Parathyroid adenoma (tissue), 2 donors: ENCODE measurements around the gene TRIM38.

Source experiments
- H2AFZ ChIP-seq: fragments of 300-600 bp; sonication (generic); one replicate; pipeline ENCODE4 v1.7.0; 2017; ENCODE audit warnings: antibody characterized with exemption, mild to moderate bottlenecking
- H3K27ac ChIP-seq: fragments of 300-600 bp; sonication (generic); one replicate; pipeline ENCODE4 v1.7.0; 2017
- H3K27me3 ChIP-seq: fragments of 300-600 bp; sonication (generic); one replicate; pipeline ENCODE4 v1.7.0; 2017; ENCODE audit warnings: low read length; ENCODE audit not compliant: control insufficient read depth, insufficient read depth
- H3K36me3 ChIP-seq: fragments of 300-600 bp; sonication (generic); one replicate; pipeline ENCODE4 v1.7.0; 2017; ENCODE audit warnings: low read length; ENCODE audit not compliant: control insufficient read depth, insufficient read depth
- H3K4me1 ChIP-seq: fragments of 300-600 bp; sonication (generic); one replicate; pipeline ENCODE4 v1.7.0; 2017; ENCODE audit warnings: control low read depth
- H3K4me2 ChIP-seq: fragments of 300-600 bp; sonication (generic); one replicate; pipeline ENCODE4 v1.7.0; 2017; ENCODE audit warnings: low read length
- H3K4me3 ChIP-seq: fragments of 300-600 bp; sonication (generic); one replicate; pipeline ENCODE4 v1.7.0; 2017; ENCODE audit warnings: low read depth, low read length
- H3K79me2 ChIP-seq: fragments of 300-600 bp; sonication (generic); one replicate; pipeline ENCODE4 v1.7.0; 2017; ENCODE audit warnings: control low read depth
- H3K9ac ChIP-seq: fragments of 300-600 bp; sonication (generic); one replicate; pipeline ENCODE4 v1.7.0; 2017; ENCODE audit warnings: mild to moderate bottlenecking
- H3K9me3 ChIP-seq: fragments of 300-600 bp; sonication (generic); one replicate; pipeline ENCODE4 v1.7.0; 2017; ENCODE audit warnings: low read length; ENCODE audit not compliant: control insufficient read depth
- TF ChIP-seq, protein P1 (sequence below): fragments of 300-600 bp; sonication (generic); IDR thresholded peaks from one replicate; pipeline ENCODE4 v1.7.0; 2017; ENCODE audit warnings: antibody characterized with exemption, mild to moderate bottlenecking
- donor health status: primary hyperparathyroidism.

Gene TRIM38

DNA sequence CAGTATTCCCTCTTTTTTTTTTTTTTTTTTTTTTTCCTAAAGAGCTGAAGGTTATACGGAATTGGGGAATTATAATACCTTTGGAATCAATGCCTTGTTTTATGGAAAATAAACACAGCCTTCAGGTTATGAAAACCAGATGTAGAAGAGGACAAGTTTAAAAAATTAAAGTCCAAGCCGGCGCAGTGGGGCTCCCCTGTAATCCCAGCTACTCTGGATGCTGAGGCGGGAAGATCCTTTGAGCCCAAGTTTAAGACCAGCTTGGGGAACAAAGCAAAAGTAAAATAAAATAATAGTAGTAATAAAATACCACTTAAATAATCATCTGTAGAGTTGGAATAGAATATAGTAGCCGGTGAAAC is 57.3 kb downstream of the TRIM38 start:
- peak overlapping the region; percentile 97 for H3K27ac ChIP-seq
- no peaks in the 10 kb centered on the region for H3K9me3 ChIP-seq
- no peaks in the 10 kb centered on the region for H3K79me2 ChIP-seq
- peak overlapping the region; percentile 82 for H3K4me2 ChIP-seq
- TF ChIP-seq, protein P1, sequence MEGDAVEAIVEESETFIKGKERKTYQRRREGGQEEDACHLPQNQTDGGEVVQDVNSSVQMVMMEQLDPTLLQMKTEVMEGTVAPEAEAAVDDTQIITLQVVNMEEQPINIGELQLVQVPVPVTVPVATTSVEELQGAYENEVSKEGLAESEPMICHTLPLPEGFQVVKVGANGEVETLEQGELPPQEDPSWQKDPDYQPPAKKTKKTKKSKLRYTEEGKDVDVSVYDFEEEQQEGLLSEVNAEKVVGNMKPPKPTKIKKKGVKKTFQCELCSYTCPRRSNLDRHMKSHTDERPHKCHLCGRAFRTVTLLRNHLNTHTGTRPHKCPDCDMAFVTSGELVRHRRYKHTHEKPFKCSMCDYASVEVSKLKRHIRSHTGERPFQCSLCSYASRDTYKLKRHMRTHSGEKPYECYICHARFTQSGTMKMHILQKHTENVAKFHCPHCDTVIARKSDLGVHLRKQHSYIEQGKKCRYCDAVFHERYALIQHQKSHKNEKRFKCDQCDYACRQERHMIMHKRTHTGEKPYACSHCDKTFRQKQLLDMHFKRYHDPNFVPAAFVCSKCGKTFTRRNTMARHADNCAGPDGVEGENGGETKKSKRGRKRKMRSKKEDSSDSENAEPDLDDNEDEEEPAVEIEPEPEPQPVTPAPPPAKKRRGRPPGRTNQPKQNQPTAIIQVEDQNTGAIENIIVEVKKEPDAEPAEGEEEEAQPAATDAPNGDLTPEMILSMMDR, result no peak
- peaks cover 6% of the 10 kb centered on the region for H3K4me1 ChIP-seq
- no peak overlapping the region for H3K9ac ChIP-seq
- H2AFZ ChIP-seq, result peak overlapping the region; percentile 85
- H3K36me3 ChIP-seq, result no peaks in the 10 kb centered on the region
- no peaks in the 10 kb centered on the region for H3K27me3 ChIP-seq
- H3K4me3 ChIP-seq, result peak overlapping the region; percentile 96

DNA sequence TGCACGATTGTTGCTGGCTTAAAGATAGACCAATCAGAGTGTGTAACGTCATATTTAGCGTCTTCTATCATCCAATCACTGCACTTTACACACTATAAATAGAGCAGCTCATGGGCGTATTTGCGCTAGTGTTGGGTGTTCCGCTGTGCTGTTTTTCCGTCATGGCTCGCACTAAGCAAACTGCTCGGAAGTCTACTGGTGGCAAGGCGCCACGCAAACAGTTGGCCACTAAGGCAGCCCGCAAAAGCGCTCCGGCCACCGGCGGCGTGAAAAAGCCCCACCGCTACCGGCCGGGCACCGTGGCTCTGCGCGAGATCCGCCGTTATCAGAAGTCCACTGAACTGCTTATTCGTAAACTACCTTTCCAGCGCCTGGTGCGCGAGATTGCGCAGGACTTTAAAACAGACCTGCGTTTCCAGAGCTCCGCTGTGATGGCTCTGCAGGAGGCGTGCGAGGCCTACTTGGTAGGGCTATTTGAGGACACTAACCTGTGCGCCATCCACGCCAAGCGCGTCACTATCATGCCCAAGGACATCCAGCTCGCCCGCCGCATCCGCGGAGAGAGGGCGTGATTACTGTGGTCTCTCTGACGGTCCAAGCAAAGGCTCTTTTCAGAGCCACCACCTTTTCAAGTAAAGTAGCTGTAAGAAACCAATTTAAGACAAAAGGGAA is 57.9 kb downstream of the TRIM38 start:
- H3K4me1 ChIP-seq, result peaks cover 6% of the 10 kb centered on the region
- H2AFZ ChIP-seq, result peak overlapping the region; percentile 85
- TF ChIP-seq, protein P1, result no peak

DNA sequence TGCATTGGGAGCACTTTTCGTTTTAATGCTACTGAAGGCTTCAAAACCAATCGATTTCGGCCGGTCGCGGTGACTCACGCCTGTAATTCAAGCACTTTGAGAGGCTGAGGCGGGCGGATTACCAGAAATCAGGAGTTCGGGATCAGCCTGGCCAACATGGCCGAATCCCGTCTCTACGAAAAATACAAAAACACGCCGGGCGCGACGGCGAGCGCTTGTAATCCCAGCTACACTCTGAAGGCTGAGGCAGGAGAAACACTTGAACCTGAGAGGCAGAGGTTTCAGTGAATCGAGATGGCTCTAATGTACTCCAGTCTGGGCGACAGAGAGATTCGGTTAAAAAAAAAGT is 58.4 kb downstream of the TRIM38 start:
- no peaks in the 10 kb centered on the region for H3K9me3 ChIP-seq
- H3K4me2 ChIP-seq, result peak overlapping the region; percentile 82
- no peaks in the 10 kb centered on the region for H3K36me3 ChIP-seq
- peak overlapping the region; percentile 96 for H3K4me3 ChIP-seq
- H2AFZ ChIP-seq, result peak overlapping the region; percentile 85
- no peaks in the 10 kb centered on the region for H3K79me2 ChIP-seq
- H3K27me3 ChIP-seq, result no peaks in the 10 kb centered on the region
- peak overlapping the region; percentile 97 for H3K27ac ChIP-seq
- H3K4me1 ChIP-seq, result peaks cover 8% of the 10 kb centered on the region
- H3K9ac ChIP-seq, result peak overlapping the region; percentile 63
- TF ChIP-seq, protein P1, result no peak

More for the DNA sequence above, 57.9 kb downstream of the TRIM38 start:
- Histone ChIP-seq H3K4me3 (peak overlapping the region; percentile 96), H3K4me2 (peak overlapping the region; percentile 82), H3K79me2 (no peaks in the 10 kb centered on the region), H3K9me3 (no peaks in the 10 kb centered on the region), H3K9ac (peak overlapping the region; percentile 63), H3K27ac (peak overlapping the region; percentile 97), H3K27me3 (no peaks in the 10 kb centered on the region), H3K36me3 (no peaks in the 10 kb centered on the region)

DNA sequence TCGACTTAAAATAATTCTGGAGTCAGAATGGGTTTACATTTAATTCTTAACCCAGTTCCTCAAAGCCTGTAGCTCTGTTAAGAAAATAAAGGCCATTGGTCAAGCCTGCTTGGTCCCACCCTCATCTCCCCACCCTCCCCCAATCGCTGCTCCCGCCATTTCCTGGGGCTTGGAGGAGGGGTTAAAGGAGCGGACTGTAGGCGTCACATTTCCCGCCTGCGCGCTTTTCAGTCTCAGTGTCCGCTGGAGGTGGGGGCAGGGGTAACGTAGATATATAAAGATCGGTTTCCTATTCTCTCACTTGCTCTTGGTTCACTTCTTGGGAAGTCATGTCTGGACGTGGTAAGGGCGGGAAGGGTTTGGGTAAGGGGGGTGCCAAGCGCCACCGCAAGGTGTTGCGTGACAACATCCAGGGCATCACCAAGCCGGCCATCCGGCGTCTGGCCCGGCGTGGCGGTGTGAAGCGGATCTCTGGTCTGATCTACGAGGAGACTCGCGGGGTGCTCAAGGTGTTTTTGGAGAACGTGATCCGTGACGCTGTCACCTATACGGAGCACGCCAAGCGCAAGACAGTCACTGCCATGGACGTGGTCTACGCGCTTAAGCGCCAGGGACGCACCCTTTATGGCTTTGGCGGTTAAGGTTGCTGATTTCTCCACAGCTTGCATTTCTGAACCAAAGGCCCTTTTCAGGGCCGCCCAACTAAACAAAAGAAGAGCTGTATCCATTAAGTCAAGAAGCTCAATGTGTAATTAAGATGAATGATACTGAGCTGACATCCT is 58.9 kb downstream of the TRIM38 start:
- Histone ChIP-seq H3K4me1 (peaks cover 8% of the 10 kb centered on the region), H3K4me3 (peak overlapping the region; percentile 96), H3K4me2 (peak overlapping the region; percentile 82), H3K9ac (peak overlapping the region; percentile 63), H3K27ac (peak overlapping the region; percentile 97), H3K36me3 (no peaks in the 10 kb centered on the region), H2AFZ (peak overlapping the region; percentile 85), H3K79me2 (no peaks in the 10 kb centered on the region), H3K27me3 (no peaks in the 10 kb centered on the region), H3K9me3 (no peaks in the 10 kb centered on the region)
- TF ChIP-seq, protein P1, result no peak
